Stimulated activated CD4-positive, alpha-beta T cell treated with anti-CD3 and anti-CD28 coated beads, Interleukin-1b, Interleukin-23, amount 100 ng/mL, for 48 hours (primary cell): ENCODE data around the gene UNC5A.
A peak's percentile ranks its signal among the peaks of the same experiment; 100 is the strongest.

Experiments
- DNase-seq: peaks from one replicate; pipeline ENCODE4 v3.0.0-alpha.2; 2020

Gene UNC5A

GRCh38 chr5:176881816-176882566 is 71.6 kb downstream of the UNC5A start:
- DNase-seq, result no peak

- DNase-seq, result no peak
Observed at GRCh38 chr5:176882567-176882903, 72.2 kb downstream of the UNC5A start.

DNA sequence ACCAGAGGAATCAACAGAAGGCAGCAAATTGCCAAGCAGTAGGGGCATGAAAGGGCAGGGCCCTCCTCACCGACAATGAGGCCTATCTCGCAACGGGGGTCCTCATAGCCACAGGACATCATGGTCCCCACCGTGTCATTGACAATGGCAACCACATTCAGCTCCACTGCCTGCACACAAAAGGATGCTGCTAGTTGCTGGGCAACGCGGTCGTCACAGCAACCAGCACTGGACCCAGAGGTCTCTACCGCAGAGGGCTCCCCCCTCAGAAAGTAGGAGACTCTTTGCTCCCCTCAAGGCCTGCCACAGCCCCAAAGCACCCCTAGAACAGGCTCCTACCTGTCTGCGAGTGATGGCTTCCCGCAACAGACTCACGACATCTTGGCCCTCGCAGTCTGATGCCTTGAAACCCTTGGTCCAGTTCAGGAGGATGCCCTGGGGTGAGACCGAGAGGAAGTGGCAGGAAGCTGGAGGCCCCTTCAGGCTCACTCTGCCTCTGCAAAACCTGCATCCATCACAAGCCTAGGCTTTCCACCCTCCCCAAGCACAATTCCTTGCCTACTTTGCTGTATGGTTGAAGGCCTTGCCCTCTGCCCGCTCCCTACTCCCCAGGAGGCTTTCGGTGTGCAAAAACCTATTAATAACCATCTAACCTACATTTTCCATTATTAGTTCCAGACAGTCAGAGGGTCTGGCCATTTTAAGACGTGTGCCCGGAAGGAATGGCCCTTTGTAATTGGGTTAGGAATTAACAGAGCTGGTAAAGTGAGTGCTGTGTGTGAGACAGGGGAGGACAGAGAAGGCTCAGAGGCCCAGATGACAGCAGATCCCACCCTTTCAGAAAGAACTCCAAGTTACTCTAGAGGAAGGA is 73.6 kb downstream of the UNC5A start:
- no peak for DNase-seq

GRCh38 chr5:176884571-176884890 is 74.2 kb downstream of the UNC5A start:
- peak; percentile 0 for DNase-seq

DNA sequence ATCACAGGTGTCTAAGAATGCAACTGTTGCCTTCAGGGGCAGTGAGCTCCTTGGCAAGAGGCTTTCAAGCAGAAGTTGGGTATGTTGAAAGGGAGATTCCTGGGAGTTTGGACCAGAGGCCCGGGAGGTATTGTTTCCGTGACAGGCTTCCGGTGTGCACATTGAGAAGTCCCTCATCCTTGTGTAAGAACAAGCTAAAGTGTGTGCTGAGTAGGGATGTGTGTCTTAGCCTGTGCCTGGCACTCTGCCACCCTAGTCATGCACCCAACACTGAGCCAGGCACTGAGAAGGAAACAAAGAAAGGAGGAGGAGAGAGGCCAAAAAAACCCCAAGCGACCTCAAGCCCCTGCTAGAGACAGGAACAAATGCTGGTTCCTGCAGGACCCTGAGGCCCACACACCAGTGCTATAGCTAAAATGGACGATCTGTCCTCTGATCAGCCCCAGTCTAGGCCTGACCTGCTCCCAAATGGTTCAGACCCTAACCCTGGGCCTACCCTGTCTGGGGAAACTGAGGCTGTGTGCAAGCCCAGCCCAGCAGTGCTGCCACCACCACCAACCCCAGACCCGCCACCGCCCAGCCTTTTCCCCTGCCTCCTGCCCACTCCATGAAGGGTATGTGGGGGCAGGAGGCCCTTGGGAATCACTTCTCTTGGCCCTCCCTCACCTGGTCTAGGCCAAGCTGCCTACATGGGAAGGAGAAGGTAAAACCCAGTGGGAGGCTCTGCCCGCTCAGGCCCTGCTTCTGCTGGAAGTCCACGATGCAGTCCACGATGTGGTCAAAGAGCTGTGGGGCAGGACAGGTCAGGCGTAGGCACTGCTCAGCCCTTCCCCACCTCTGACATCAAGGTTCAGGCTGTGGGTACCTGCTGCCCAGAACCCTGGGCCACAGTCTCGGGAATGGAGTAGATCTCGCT is 76.2 kb downstream of the UNC5A start:
- DNase-seq, result no peak

DNA sequence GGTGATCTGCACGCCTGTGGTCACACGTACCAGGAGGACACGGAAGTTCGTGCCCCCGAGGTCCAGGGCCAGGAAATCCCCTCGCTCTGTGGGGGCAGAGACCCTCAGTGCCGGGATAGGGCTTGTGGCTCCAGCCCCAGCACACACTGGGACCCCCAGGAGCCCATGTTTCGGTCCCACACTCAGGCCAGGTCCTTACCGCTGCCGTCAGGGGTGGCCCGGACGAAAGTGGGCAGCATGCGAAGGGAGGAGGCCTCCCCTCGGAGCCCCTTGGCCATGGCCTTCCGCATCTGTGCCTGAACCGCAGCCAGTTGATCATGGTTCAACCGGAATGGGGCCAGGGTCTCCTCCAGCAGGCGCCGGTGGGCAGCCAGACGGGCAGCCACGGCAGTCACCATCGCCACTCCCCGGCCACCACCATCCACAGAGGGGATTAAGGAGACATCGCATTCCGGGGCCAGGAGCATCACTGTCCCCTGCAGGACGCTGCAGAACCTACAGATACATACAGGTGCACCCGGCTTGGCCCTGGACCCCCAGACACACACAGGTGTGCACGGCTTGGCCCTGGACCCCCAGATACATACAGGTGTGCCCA is 77.0 kb downstream of the UNC5A start:
- no peak for DNase-seq

DNA sequence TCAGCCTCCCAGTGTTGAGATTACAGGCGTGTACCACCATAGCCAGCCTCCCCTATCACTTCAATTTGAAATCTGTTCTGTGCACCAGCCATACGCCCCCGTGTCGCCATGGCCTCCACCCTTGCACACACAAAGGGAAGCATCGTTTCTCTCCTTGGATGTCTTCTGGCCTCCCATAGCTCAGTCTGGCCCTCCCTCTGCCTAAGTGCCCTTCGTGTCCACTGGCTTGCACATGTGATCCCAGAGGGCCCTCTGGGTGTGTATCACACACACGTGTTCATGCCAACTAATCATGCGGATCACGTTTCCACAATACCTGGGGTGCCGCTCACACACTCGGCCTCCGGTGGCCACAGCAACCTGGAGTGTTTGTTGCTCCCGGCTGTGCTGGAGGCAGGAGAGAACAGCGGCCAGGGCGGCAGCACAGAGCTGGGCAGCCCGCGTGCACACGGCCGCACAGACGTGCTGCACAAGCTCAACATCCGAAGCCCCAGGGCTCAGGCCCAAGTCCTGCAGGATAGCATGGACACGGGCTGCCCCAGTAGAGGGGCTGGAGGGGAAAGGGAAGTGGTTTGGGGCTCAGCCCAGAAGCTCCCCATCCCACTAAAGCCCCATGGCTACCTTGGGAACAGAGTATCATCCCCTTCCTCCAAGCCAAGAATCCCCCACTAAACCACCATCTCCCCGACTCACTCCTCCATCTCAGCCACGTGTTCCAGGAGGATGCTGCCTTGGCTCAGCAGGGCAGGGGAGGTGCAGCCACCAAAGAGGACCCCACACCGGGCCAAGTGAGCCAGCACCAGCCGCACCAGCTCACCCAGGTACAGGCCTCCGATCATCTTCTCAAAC is 77.9 kb downstream of the UNC5A start:
- DNase-seq, result no peak

DNA sequence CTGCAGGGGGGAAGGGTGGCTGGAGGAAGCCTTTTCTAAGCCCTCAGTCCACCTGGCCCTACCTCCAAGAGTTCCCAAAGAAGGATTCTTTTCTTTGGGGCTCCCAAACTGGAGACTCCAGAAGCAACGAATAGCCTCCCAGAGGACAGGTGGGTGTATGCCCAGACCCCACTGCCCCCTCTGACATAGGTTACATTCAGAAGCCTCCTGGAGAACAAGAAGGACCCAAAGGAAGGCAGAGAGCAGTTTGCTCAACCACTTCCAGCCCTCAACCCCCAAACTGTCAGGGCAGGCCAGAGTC is 78.5 kb downstream of the UNC5A start:
- no peak for DNase-seq

DNA sequence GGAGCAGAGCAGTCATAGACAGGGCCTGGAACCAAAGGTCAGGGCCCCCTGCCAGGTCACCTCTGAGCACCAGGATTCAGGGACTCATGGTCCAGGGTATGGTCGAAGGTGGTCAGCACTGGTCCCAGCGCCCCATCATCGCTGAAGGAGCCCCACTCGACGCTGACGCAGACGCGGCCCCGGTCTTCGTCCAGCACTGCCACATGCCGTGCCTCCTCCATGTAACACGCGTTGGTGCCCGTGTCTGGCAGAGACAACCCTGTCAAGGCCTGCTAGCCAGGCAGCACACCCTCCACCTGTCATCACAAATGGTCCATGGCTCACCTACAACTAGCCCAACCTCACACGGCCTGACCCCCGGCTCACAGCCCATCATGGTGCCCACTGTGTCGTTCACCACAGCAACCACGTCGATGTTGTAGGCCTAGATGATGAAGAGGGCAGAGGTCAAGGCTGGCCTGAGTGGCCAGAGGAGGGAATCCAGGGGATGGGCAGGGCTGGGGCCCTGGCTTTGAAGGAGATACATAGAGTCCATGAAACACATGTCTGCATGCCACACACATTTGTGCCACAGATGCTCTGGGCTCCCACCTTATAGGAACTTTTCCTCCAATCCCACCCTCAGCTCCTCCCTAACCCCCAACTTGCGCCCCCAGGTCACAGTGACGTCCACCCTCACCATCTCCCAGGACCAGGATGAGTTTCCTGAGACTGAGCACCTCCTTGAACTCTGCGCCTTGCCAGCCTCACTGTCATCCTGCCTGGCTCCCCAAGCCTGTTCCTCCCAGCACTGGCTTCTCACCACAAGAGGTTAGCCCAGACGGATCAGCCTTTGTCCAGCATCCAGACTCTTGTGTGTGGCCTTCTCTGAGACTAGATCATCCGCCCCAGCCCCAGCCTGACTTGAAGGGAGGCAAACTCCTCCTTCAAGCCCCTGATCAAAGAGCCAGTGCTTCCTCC is 79.2 kb downstream of the UNC5A start:
- DNase-seq, result no peak

- DNase-seq, result no peak
Observed at GRCh38 chr5:176890455-176891330, 80.3 kb downstream of the UNC5A start.

DNA sequence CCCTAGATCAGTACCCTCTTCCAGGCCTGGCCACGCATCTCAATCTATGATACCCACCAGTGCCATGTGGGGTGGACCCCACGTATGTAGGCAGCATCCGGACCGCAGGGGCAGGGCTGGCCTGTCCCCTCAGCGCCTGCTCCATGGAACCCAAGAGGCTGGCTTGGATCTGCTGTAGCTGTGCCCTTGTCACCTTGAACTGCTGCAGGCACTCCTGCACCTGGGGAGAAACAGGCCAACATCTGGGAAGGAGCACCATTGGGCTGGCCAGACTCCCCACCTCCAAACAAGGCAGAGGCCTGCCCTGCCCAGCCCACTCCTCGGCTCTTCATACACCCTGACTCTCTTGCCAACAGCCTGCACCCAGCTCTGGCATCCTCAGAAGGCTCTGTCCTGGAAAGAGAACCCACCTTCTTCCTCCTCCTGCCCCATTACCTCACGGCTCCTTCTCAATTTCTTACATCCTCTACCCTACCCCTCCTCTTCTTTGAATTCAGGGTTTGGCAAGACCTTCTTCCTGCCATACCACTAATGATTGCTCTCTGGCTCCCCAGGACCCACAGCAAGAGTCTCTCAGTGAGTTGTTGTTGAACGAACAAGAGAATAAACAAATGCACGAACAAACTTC is 81.1 kb downstream of the UNC5A start:
- no peak for DNase-seq

- no peak for DNase-seq
Observed at GRCh38 chr5:176892663-176893062, 82.3 kb downstream of the UNC5A start.

DNA sequence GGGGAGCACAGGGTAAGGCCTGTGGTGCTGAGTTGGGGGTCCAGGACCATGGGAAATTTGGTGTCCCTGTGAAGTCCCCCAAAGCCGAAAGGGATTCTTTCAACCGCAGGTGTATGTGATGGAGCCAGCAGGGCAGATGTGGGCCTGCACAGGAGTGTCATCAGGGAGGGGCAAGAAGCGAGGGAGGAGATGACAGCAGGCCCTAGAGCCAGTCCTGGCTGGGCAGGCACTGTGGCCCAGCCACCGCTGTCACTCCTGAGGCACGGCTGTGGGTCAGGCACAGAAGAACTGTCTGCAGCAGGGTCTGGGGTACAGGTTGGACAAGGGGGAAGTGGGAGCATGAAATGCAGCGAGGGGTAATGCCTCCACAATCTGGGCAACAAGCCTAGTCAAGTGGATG is 83.9 kb downstream of the UNC5A start:
- no peak for DNase-seq

DNA sequence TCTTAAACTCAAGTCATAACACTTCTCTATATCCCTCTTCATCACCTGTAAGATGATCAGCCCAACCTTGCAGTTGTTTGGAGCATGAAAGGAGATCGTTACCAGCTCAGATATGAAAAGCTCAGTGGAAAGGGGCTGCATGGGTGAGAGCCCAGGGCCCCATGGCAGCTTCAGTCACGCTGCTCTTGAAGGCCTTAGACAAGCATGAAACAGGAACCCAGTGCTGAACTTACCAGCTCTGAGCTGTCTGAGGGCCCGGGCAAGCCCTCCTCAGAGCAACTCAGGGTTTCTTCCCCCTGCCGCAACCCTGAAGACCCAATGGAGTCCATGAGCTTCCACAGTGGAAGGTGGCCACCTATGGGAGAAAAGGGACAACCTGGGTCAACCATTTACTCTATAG is 85.5 kb downstream of the UNC5A start:
- no peak for DNase-seq

GRCh38 chr5:176897263-176897662 is 86.9 kb downstream of the UNC5A start:
- no peak for DNase-seq

- DNase-seq, result no peak
Observed at GRCh38 chr5:176899296-176899891, 89.0 kb downstream of the UNC5A start, which contains the start of gene HK3. Gene HK3, minus strand, starts transcription at chr5:176899346. Its CDS starts 3,187 bp downstream, at chr5:176896159.

DNA sequence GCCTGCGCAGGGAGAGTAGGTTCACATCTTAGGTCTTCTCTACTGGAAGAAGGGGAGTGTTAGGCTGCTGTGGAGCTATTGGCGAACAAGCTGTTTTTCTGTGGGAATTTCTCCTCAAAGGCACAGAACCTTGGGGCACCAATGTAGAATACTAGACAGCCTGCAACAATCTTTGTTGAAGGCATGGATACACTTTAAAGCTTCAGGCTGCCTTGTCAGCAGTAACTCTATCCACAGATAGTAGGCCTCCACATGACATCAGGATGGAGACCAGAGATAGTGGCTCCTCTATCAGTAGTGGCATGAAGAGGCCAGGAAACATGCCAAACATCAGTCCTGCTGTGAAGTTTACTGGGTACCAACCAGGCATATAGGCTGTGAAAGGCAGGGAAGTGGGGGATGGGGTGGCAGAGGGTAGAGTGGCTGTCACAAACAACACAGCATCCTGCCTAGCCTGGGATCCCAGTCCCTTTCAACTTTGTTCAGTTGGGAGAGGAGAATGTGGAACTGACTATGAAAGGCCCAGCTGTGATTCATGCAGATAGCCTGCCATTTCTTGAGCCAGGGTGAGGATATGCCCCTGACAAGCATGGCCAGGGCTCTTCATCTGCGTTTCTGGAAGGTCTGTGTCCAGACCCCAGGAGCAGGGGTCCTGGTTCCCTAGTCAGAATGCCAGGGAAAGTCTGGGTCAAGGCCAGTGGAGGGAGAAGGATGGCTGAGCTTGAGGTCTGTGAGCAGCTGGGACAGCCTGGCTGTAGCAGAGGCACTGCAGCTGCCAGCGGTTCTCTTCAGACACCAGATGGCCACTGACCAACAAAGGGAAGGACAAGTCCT is 89.8 kb downstream of the UNC5A start:
- no peak for DNase-seq

DNA sequence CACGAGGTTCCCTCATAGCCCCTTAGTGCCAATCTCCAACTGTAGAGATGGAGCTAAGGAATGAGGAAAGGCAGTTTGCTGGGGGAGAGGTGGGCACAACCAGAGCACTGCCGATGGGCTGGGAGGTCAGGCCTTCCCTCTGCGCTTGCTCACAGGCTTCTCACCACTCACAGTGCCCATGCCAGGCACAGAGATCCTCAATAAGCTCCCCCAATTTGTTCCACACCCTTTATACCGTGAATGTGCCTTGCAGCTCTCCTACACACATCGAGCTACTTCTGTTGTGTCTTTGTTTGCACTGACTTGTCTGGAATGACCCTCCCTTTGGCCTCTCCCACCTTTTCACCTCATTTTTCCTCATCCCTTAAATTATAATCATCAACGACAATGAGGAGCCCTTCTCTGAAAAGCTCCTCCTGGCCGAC is 90.4 kb downstream of the UNC5A start:
- DNase-seq, result no peak
